Stimulated activated naive CD8-positive, alpha-beta T cell treated with anti-CD3 and anti-CD28 coated beads, Interleukin-15, Interleukin-2, amounts not matched to agents 100 ng/mL and 50 ng/mL, for 24 hours (primary cell): ENCODE data around the gene GPRIN2.
"Not testable (repeated sequence)": the region's sequence is repeated elsewhere in the genome, so short reads cannot be mapped to it uniquely, and the experiment has no call there.

ENCODE experiments used
- H3K27ac Mint-ChIP-seq: one replicate; pipeline ENCODE4 v1.8.0; 2021; ENCODE audit warnings: mild to moderate bottlenecking, mixed read lengths
- H3K27me3 Mint-ChIP-seq: one replicate; pipeline ENCODE4 v1.8.0; 2021; ENCODE audit warnings: mixed read lengths
- H3K36me3 Mint-ChIP-seq: one replicate; pipeline ENCODE4 v1.8.0; 2021; ENCODE audit warnings: low read depth, mixed read lengths
- H3K4me1 Mint-ChIP-seq: one replicate; pipeline ENCODE4 v1.8.0; 2021; ENCODE audit warnings: low read depth, mixed read lengths
- H3K4me3 Mint-ChIP-seq: one replicate; pipeline ENCODE4 v1.8.0; 2021; ENCODE audit warnings: mild to moderate bottlenecking, mixed read lengths
- H3K9me3 Mint-ChIP-seq: one replicate; pipeline ENCODE4 v1.8.0; 2021; ENCODE audit warnings: mixed read lengths

The GPRIN2 gene

GRCh38 chr10:46556515-46557318, at the start of gene GPRIN2:
Gene GPRIN2, minus strand, starts transcription at chr10:46556658. Its CDS starts 5,922 bp downstream, at chr10:46550736.
- peak within 1 kb of the TSS; percentile 60 for H3K4me3 Mint-ChIP-seq
- H3K27ac Mint-ChIP-seq, result no peak within 1 kb of the TSS
- H3K9me3 Mint-ChIP-seq, result no peaks in the 10 kb centered on the region
- H3K36me3 Mint-ChIP-seq, result no peaks in the 10 kb centered on the region
- peaks cover 7% of the 10 kb centered on the region for H3K27me3 Mint-ChIP-seq
- H3K4me1 Mint-ChIP-seq, result peaks cover 3% of the 10 kb centered on the region

GRCh38 chr10:46600516-46600915, 44.1 kb upstream of the GPRIN2 start:
- H3K4me3 Mint-ChIP-seq, H3K4me1 Mint-ChIP-seq, H3K9me3 Mint-ChIP-seq, H3K27me3 Mint-ChIP-seq, H3K36me3 Mint-ChIP-seq, H3K27ac Mint-ChIP-seq: not testable (repeated sequence)

- not testable (repeated sequence) for H3K36me3 Mint-ChIP-seq, H3K27me3 Mint-ChIP-seq, H3K4me1 Mint-ChIP-seq, H3K9me3 Mint-ChIP-seq, H3K27ac Mint-ChIP-seq
- peak overlapping the region; percentile 62 for H3K4me3 Mint-ChIP-seq
Measured at GRCh38 chr10:46597616-46598246, 41.3 kb upstream of the GPRIN2 start.

GRCh38 chr10:46596570-46596969, 40.1 kb upstream of the GPRIN2 start:
- not testable (repeated sequence) for H3K27me3 Mint-ChIP-seq, H3K4me1 Mint-ChIP-seq, H3K9me3 Mint-ChIP-seq, H3K4me3 Mint-ChIP-seq, H3K36me3 Mint-ChIP-seq, H3K27ac Mint-ChIP-seq

GRCh38 chr10:46594453-46595063, 38.1 kb upstream of the GPRIN2 start:
- not testable (repeated sequence) for H3K4me1 Mint-ChIP-seq, H3K27me3 Mint-ChIP-seq, H3K9me3 Mint-ChIP-seq, H3K27ac Mint-ChIP-seq, H3K36me3 Mint-ChIP-seq, H3K4me3 Mint-ChIP-seq

GRCh38 chr10:46593307-46593706, 36.8 kb upstream of the GPRIN2 start:
- not testable (repeated sequence) for H3K9me3 Mint-ChIP-seq, H3K36me3 Mint-ChIP-seq, H3K4me1 Mint-ChIP-seq, H3K27me3 Mint-ChIP-seq, H3K4me3 Mint-ChIP-seq, H3K27ac Mint-ChIP-seq

- not testable (repeated sequence) for H3K4me3 Mint-ChIP-seq, H3K4me1 Mint-ChIP-seq, H3K9me3 Mint-ChIP-seq, H3K27me3 Mint-ChIP-seq, H3K27ac Mint-ChIP-seq, H3K36me3 Mint-ChIP-seq
Measured at GRCh38 chr10:46591053-46591452, 34.6 kb upstream of the GPRIN2 start.

GRCh38 chr10:46589589-46589988, 33.1 kb upstream of the GPRIN2 start:
- H3K4me3 Mint-ChIP-seq, H3K4me1 Mint-ChIP-seq, H3K36me3 Mint-ChIP-seq, H3K27me3 Mint-ChIP-seq, H3K27ac Mint-ChIP-seq, H3K9me3 Mint-ChIP-seq: not testable (repeated sequence)

- not testable (repeated sequence) for H3K27me3 Mint-ChIP-seq, H3K36me3 Mint-ChIP-seq, H3K27ac Mint-ChIP-seq, H3K9me3 Mint-ChIP-seq, H3K4me1 Mint-ChIP-seq, H3K4me3 Mint-ChIP-seq
Measured at GRCh38 chr10:46588221-46588620, 31.8 kb upstream of the GPRIN2 start.

GRCh38 chr10:46587546-46587945, 31.1 kb upstream of the GPRIN2 start:
- H3K27ac Mint-ChIP-seq, H3K9me3 Mint-ChIP-seq, H3K27me3 Mint-ChIP-seq, H3K4me1 Mint-ChIP-seq, H3K4me3 Mint-ChIP-seq, H3K36me3 Mint-ChIP-seq: not testable (repeated sequence)

- not testable (repeated sequence) for H3K4me1 Mint-ChIP-seq, H3K9me3 Mint-ChIP-seq, H3K4me3 Mint-ChIP-seq, H3K27ac Mint-ChIP-seq, H3K36me3 Mint-ChIP-seq, H3K27me3 Mint-ChIP-seq
Measured at GRCh38 chr10:46585246-46585645, 28.8 kb upstream of the GPRIN2 start.

GRCh38 chr10:46584196-46584595, 27.7 kb upstream of the GPRIN2 start:
- H3K27me3 Mint-ChIP-seq, H3K36me3 Mint-ChIP-seq, H3K27ac Mint-ChIP-seq, H3K9me3 Mint-ChIP-seq, H3K4me3 Mint-ChIP-seq, H3K4me1 Mint-ChIP-seq: not testable (repeated sequence)

- not testable (repeated sequence) for H3K4me1 Mint-ChIP-seq, H3K27me3 Mint-ChIP-seq, H3K36me3 Mint-ChIP-seq, H3K9me3 Mint-ChIP-seq, H3K27ac Mint-ChIP-seq, H3K4me3 Mint-ChIP-seq
Measured at GRCh38 chr10:46582568-46582967, 26.1 kb upstream of the GPRIN2 start.

GRCh38 chr10:46581997-46582396, 25.5 kb upstream of the GPRIN2 start:
- not testable (repeated sequence) for H3K36me3 Mint-ChIP-seq, H3K4me3 Mint-ChIP-seq, H3K27ac Mint-ChIP-seq, H3K27me3 Mint-ChIP-seq, H3K9me3 Mint-ChIP-seq, H3K4me1 Mint-ChIP-seq

- H3K36me3 Mint-ChIP-seq, H3K27ac Mint-ChIP-seq, H3K4me1 Mint-ChIP-seq, H3K9me3 Mint-ChIP-seq, H3K4me3 Mint-ChIP-seq, H3K27me3 Mint-ChIP-seq: not testable (repeated sequence)
Measured at GRCh38 chr10:46579378-46579777, 22.9 kb upstream of the GPRIN2 start.
